RPMI7951 (cell line): Measurements from ENCODE around the gene SND1. TPM values are rescaled to one million over a fixed set of nuclear protein-coding genes. Genes with fewer than 3 reads are reported as not detected.
"Not testable (repeated sequence)": the region's sequence is repeated elsewhere in the genome, so short reads cannot be mapped to it uniquely, and the experiment has no call there.

Experiments
- DNase-seq: peaks from one replicate; pipeline ENCODE4 v3.0.0-alpha.2; 2012; ENCODE audit warnings: low read depth
- total RNA-seq: library from RNA; depleted of rRNA; stranded (reverse); fragments of >200 nt; shearing (Covaris generic); gene quantifications from 2 replicates; pipeline ENCODE4 v1.2.3, GENCODE V29; 2014

SND1 gene
- total RNA-seq, 1 experiment from 2014 or later: 148 TPM

DNA sequence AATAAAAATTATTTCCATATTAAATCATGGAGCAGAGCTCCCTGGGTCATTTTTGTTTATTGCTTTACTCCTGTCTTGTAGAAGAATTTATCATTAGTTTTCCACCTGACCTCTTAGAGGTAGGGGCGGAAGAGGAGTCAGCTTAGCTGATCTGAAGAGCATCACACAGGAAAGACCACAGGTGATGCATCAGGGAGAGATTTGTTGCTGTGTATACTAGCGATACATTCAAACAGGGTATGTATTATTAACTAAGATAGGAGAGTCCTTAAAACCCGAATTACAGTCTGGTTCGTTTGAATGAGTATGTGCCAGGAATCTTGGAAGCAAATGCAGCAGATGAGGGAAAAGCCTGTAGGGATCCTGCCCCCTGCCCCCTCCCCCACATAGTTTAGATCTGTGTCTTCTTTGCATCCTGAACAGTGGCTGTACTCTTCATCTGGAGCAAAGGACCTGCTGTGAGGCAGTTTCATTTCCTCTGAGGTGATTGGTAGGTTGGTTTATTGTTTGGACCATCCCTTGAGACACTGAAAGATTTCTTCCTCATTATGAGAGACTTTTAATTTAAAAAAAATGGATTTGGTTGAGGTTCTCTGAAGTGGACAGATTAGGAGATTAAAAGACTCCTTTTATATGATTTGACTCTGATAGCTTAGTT lies 177.0 kb downstream of the SND1 start:
- no peak for DNase-seq

DNA sequence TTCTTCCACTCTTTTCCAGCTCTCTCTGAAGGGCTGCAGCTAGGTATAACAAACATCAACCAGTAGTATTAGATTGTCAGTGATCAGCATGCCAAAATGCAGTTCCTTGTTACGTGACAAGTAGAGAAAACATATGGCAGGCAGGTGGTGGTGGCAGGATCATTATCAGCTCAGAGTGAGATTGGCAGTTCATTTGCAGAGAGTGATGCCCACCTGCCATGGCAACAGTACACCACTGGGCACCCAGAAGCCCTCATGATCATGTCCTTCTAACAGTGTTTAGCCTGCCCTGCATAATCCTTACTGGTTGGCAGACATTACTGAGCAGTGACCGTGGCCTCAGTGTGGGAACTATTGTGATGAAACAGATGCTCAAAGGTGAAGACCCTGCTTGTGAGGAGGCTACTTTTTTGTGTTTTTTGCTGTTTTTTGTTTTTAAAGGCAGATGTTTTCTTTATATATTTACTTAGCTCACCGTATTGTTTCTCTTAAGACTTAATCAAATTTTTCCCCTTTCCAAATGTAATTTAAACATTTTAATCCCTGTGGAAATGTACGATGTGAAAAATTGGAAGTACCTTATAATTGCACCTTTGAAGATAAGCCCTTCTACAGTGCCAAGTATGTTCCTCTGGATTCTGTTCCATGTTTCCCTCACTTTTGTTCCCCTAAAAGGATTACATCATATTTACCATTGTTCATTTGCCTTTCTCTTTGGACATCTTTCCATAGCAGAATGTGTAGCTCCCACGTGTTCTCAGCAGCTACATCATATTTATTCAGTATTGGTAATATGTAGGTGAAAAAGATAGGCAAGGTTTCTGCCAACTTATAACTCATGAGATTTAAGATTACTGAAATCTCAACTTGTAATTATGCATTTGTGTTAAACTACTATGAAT lies 179.6 kb downstream of the SND1 start:
- DNase-seq: no peak

DNA sequence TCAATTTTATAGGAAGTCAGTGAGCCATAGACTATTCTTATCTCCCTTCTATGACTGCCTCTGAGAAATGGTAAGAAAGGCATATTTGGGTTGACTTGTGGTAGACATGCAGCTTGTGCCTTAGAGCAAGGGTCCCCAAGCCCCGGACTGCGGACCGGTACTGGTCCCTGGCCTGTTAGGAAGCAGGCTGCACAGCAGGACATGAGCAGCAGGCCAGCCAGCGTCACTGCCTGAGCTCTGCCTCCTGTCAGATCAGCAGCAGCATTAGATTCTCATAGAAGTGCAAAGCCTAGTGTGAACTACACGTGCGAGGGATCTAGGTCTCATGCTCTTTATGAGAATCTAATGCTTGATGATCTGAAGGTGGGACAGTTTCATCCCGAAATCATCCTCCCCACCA lies 180.6 kb downstream of the SND1 start:
- DNase-seq: no peak

DNA sequence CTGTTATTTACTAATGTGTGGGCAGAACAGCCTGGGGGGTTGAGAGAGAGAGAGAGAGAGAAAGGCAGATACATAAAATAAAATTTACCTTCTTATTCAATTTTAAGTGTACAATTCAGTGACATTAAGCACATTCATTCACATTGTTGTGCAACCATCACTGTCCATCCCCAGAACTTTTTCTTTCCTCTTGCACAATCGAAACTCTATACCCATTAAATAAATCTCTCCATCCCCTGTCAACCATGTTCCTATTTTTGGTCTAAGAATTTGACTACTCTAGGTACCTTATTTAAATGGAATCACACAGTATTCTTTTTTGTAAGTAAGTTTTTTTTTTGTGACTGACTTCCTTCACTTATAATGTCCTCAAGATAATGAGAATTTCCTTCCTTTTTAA lies 181.6 kb downstream of the SND1 start:
- no peak for DNase-seq

DNA sequence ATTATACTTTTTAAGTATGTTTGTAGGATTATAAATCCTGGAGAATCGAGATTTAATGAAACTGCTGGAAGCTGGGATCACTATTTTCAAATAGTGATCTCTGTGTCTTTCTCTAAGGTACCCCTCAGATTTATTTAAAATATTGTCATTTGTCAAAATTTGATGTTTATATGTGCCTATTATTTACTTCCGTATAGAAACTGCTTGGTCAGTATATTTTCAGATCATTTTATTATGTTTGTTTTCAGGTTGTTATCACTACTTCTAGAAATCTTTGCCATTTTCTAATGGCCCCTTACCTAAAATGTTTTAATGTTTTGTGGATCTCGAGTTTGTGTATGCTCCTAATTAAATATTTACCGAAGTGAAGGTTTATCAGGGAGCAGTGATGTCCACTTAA lies 183.7 kb downstream of the SND1 start:
- no peak for DNase-seq

DNA sequence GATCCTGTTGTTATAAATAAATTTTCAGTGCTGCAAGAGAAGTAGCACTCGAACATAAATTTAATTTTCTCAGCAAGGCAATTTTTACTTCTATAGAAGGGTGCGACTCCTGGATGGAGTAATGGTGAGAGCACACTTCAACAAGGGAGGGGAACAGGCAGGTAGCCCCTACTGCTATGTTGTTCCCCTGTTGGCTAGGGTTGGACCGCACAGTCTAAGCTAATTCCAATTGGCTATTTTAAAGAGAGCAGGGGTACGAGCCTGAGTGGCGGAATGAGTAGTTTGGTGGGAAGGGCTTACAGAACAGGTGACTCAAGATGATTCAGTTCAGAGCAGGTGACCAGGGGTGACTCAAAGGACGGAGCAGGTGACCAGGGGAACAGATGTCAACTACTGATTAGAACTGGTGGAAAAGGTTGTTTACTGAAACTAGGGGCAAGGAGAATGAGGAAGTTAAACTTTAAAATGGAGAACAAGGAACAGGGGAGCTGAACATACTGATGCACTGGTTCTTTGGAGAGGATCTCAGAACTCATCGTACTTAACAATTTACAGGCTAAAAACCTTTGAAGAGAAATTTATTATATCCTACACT lies 185.9 kb downstream of the SND1 start:
- not testable (repeated sequence) for DNase-seq

DNA sequence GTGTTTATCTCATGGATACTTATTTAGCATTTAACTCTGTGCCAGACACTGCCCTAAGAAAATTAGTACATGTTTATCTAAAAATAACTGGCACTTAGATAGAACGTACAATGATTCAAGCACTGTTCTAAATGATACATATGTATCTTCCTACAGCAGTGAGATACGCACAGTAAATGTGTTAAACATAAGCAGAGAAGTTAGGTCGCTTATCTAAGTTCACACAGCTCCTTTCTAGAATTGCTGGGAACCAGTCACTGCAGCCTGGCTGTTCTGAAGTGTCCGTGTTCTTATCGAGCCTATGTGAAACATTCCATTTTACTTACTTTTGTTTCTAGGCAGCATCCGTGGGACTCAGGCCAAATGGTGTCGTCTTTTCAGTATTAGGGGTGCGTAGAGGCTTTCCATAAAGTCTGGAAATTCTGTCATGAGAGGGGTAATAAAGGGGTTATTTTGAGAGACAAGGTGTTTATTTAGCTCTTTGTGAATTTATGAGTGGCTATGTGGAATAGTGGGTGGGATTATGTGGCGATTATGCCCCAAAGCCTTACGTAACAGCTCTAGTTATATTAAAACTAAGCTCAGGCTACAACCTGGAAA lies 186.9 kb downstream of the SND1 start:
- no peak for DNase-seq

DNA sequence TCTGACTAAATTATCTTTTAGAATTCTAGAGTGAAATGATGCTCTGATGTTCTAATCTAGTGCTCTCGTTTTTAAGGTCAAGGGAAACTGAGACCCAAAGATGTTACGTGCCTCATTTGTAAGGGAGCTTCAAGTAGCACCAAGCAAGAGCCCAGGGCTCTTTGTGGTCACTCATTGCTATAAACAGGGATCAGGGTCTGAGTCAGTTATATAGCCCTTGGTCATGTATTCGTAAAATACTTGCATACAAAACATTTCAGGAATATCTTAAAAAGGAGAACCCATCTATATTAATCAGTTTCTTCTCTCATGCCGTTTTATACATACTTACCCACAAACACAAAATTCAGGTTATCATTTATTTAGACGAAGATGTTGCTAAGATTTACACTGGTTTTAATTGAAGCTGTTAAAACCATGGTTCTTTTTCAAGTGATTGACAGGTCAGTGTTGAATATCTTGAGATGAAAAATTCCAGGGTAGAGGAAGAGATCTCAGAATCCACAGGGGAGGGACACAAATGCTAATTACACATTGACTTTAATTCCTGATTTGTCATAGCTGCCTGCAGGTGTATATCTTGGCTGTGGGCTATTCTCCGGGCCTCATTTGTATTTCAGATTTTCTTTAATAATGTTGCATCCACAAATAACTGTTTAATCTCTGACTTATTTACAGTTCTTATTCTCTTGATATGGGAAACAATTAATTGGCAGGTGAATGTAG lies 188.4 kb downstream of the SND1 start:
- no peak for DNase-seq

DNA sequence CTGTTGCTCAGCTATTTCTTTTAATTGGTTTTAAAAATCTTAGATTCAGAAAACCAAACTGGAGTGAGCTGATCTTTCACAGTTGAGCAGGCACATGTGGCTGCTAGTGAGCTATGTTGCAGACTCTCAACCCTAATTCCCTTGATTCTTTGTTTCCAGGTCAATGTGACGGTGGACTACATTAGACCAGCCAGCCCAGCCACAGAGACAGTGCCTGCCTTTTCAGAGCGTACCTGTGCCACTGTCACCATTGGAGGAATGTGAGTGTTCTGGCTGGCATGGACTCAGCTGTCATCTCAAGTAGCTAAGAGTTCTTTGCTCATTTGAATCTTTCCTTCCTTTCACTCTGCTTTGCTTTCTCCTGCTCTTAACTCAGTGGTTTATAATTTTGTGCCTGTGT lies 192.2 kb downstream of the SND1 start:
- DNase-seq: no peak

DNA sequence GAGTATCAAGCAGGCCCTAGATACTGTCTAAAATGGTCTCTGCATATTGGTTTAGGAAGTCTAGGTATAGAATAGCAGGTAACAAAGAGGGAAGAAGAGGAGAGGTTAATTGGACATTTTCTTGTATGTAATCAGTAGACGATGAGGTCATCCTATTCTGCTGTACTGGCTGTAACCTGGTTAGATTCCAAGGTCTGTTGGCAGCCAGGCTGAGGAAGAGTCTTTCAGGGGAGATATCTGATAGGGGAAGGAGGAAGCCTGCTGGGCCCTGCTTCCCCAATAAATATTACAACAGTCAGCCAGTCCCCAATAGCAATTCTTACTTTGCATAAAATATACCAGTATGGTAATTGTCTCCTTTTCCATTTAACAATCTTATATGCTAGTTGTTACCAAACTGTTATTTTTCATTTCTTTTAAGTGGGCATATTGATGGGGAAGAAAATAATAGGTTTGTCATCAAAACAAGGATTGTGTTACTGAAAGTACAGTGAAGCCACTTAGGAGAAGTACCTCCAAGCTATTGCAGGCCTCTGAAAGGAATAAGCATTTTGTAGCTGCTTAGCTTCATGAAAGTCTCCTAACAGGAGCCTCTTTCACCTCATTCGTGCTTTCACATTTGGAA lies 192.8 kb downstream of the SND1 start:
- no peak for DNase-seq

DNA sequence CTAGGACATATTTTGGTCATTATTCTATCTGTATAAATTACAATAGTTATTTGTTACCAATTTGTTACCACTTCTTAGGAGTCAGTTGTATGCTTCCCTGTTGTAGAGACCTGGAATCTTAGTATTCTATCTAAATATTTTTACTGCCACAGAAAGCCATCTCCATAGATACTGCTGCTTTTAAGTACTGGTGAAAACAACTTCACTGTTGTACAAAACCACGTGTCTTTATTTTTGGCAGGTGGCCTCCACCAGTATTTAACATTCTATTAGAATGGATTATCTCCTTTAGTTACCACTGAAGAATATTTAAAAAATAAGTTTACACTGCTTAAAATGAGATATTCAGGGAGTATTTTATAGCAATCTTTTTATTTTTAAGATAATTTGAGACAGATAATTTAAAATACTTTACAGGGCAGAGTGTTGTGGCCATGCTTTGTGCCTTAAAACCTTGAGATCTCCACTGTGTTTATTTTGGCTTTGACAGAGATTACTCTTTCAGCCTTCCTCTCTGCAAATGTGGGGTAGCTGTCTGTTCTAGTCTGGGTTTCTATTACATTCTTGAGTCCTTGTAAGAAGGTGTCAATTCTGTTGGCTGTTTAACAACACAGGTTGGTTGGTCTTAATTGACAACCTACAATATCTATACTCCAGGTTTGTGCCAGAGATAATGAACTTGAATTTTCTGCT lies 193.7 kb downstream of the SND1 start:
- no peak for DNase-seq

DNA sequence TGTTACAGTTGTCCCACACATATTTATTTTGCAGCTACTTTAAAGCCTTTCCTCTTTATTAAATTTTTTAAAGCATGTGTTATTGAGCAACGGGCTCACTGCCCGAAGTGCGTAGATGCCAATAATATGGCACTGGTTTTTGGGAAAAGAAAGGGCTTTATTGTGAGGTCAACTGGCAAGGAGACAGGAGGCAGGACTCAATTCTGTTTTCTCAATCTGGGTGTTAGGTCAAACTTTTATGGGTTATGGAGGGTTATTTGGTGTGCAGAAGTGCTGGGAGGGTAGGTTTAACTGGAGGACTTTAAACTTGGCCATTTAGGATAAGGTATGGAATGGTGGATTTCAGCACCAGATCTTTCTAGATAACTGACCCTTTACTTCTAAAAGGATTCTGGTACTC lies 195.6 kb downstream of the SND1 start:
- no peak for DNase-seq

DNA sequence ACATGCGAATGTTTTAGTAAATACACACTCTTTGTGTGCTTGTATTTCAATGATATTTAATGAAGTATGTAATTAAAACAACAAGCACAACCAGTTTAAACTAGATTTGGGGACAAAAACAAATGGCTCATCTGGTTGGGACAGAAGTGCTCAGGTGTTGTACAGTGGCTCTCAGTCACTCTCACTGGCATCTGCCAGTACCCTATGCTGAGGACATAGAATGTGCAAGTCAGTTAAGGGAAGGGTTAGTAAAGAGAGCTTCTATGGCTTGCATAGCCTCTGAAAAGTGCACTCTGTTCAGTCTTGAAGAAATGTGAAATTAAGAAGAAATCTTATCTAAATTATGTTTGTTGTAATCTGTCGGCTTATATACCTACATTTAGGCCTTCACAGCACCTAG lies 196.2 kb downstream of the SND1 start:
- DNase-seq: no peak

DNA sequence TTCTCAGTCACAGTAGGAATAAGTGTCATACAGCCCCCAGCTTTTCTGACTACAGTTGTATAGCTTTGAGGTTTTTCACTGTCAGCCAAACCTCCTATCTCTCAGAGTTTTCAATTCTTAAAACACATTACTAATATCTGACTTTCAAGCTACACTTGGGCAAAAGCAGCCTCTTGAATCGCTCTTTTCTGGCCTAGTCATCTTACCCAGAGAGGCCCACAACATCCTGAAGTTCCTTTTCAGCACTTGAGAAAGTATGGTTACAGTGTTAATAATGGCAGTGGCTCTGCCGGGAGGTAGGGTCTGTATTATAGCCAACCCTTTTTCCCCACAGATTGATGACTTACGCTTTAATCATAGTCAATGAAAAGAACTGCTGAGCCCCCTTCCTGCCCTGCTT lies 198.2 kb downstream of the SND1 start:
- DNase-seq: peak; percentile 8

DNA sequence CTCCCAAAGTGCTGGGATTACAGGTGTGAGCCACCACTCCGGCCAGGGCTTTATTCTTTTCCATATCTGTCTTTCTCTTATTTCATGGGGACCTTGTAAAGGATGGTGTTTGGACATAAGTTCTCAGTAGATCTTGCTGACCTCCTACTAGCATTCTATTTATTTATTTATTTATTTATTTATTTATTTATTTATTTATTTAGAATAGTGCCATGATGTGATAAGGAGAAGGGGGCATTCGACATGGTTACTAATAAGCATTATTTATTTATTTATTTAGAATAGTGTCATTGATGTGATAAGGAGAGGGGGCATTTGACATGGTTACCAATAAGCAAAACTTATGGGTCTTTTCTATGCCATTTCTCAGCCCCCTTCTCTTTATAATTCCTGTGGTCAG lies 202.4 kb downstream of the SND1 start:
- DNase-seq: no peak

DNA sequence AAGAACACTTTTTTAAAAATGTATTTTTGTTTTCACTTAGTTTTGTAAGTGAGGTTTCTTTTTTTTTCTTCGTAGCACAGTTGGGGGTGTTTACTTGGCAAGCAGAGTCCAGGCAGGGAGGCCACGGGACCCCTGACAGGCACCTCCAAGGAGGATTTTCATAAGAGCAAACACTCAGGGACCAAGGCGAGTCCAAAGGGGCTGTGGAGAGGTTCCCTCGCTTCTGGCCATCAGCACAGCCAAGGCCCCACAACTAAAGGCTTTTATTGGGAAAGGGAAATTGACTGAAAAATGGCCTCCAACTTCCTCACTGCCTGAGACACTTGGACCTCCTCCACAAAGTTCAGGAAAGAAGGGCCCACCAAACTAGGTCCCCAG lies 205.5 kb downstream of the SND1 start:
- DNase-seq: no peak

DNA sequence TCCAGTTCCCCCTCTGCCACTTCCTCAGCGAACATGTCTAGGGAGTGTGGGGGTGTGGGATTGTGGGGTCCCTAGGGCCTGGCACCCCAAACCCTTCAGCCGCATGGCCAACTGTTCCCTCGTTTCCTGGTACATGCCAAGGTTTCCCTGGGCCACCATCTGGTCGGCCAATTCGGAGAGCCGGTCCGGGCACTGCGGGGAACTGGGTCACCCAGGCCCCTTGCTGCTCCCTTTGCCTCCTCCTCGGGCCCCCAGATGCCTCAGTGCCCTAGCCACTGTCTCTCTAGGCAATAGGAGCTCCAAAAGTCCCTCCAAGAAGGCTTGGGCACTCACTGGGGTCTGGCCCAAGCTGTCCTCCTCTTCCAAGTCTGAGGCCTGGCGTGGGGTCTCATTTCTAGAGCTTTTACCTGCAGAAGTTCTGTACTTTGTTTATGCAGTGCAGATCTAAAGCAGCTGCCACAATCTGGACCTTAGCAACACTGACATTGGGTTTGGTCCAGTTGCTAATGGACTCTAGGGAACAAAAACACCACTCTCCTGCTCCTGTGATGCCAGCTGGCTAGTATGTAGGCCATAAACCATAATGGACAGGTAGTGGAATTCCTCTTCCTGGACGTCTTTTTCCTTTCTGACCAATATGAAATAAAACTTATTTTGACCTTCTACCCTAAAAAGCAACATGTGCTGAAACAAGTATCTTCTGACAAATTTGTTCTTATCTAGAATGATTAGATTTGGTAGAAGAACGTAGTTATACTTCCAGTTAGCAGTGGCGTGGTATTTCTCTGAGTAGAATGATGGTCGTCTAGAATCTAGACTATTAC lies 206.3 kb downstream of the SND1 start:
- DNase-seq: no peak

DNA sequence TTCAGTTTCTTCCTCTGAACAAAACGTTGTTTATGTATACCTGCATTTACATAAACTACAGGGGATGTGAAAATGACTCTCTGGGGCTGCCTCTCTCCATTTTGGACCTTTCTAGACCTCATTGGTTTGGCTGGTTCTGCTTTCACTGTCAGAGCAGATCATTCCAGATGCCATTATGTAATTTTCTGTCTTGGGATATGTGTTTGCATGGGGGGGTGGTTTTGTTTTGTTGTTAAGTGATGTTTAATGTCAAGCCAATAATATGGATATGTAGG lies 206.9 kb downstream of the SND1 start:
- no peak for DNase-seq

DNA sequence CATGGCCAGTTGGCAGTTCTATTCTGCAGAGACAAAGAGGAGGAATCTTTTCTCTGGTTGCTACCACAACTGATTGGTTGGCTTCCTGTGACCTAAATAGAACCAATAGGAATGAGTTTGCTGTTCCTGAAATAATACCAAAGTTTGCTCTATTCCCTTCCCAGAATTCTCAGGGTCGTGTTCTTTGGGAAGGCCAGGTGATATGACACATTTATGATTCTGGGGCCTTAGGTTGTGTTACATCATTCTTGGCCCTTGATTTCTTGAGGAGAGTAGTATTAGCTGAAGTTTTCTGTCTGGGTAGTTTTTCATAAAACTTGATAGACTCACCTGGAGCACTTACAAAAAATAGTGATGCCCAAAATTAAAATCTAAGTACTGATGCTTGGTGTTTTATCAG lies 207.3 kb downstream of the SND1 start:
- no peak for DNase-seq

DNA sequence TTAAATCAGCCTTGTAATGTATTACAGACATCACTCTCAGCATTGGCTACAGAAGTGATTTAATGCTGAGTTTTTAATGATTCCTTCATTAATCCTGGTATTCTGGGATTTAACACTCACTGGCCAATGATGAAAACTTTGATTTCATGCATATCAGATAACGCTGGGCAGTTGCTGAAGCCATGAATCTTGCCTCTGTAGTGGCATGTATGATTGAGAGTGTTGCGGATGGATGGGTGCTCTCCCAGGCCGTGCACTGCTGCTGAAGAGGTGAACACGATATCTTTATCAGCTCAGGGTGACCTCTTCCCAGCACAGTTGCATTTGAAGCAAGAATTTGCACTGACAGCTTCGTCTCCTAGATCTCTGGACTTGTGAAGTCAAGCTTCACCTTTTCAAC lies 210.5 kb downstream of the SND1 start:
- no peak for DNase-seq
